ENCODE data around the gene USF1.
"Not testable (repeated sequence)": the region's sequence is repeated elsewhere in the genome, so short reads cannot be mapped to it uniquely, and the experiment has no call there.

Gene USF1

GRCh38 chr1:161048949-161049722 lies 3.4 kb upstream of the USF1 start:
- DNase-seq (ENCODE audit: low read depth in 2 of 3, low spot score in 2 of 3) = no peak

GRCh38 chr1:161047436-161048420 lies 2.0 kb upstream of the USF1 start:
- no peak for DNase-seq (ENCODE audit: low read depth in 2 of 3, low spot score in 2 of 3)

- no peak for DNase-seq (ENCODE audit: low read depth in 2 of 3, low spot score in 2 of 3)
Observed at GRCh38 chr1:161046605-161047228, 940 bp upstream of the USF1 start.

- DNase-seq (ENCODE audit: low read depth in 2 of 3, low spot score in 2 of 3) = peak in 1 of 3 experiments; percentile 36
Observed at GRCh38 chr1:161044908-161045735, 655 bp downstream of the USF1 start.

GRCh38 chr1:161044535-161044907 lies 1.3 kb downstream of the USF1 start:
- DNase-seq (ENCODE audit: low read depth in 2 of 3, low spot score in 2 of 3) = no peak

GRCh38 chr1:161039546-161039945 lies 6.2 kb downstream of the USF1 start:
- DNase-seq (ENCODE audit: low read depth in 2 of 3, low spot score in 2 of 3) = no peak

GRCh38 chr1:161039154-161039545 lies 6.6 kb downstream of the USF1 start:
- no peak for DNase-seq (ENCODE audit: low read depth in 2 of 3, low spot score in 2 of 3)

GRCh38 chr1:161038523-161039153 lies 7.1 kb downstream of the USF1 start, which contains the start of gene TSTD1:
TSTD1 (minus strand) TSS chr1:161038964; CDS start chr1:161038889, 75 bp downstream.
- peak; percentile 61 to 74 (median 70) for DNase-seq (ENCODE audit: low read depth in 2 of 3, low spot score in 2 of 3)

GRCh38 chr1:161037661-161038522 lies 7.9 kb downstream of the USF1 start:
- DNase-seq (ENCODE audit: low read depth in 2 of 3, low spot score in 2 of 3) = no peak

- no peak for DNase-seq (ENCODE audit: low read depth in 2 of 3, low spot score in 2 of 3)
Observed at GRCh38 chr1:161033751-161034150, 12.0 kb downstream of the USF1 start.

- DNase-seq (ENCODE audit: low read depth in 2 of 3, low spot score in 2 of 3) = no peak
Observed at GRCh38 chr1:161032409-161032808, 13.4 kb downstream of the USF1 start.

GRCh38 chr1:161031874-161032273 lies 13.9 kb downstream of the USF1 start:
- no peak for DNase-seq (ENCODE audit: low read depth in 2 of 3, low spot score in 2 of 3)

GRCh38 chr1:161029466-161029865 lies 16.3 kb downstream of the USF1 start:
- not testable (repeated sequence) for DNase-seq (ENCODE audit: low read depth in 2 of 3, low spot score in 2 of 3)

- not testable (repeated sequence) for DNase-seq (ENCODE audit: low read depth in 2 of 3, low spot score in 2 of 3)
Observed at GRCh38 chr1:161026954-161027353, 18.8 kb downstream of the USF1 start.

- DNase-seq (ENCODE audit: low read depth in 2 of 3, low spot score in 2 of 3) = not testable (repeated sequence)
Observed at GRCh38 chr1:161022432-161022831, 23.3 kb downstream of the USF1 start.

GRCh38 chr1:161021970-161022353 lies 23.8 kb downstream of the USF1 start:
- DNase-seq (ENCODE audit: low read depth in 2 of 3, low spot score in 2 of 3) = no peak

GRCh38 chr1:161021165-161021969 lies 24.4 kb downstream of the USF1 start:
- peak; percentile 64 to 69 (median 65) for DNase-seq (ENCODE audit: low read depth in 2 of 3, low spot score in 2 of 3)

GRCh38 chr1:161020509-161021164 lies 25.1 kb downstream of the USF1 start, which contains the start of gene F11R:
F11R (minus strand) TSS chr1:161021152; CDS start chr1:161021073, 79 bp downstream.
- DNase-seq (ENCODE audit: low read depth in 2 of 3, low spot score in 2 of 3) = no peak
